ENCODE measurements around the gene SHD. TPM values are rescaled to one million over a fixed set of nuclear protein-coding genes. Genes with fewer than 3 reads are reported as not detected.

The SHD gene
- total and polyA plus RNA-seq, 7 donors, result 18.8 to 84.7 (median 68.0) TPM; not detected in 4

DNA sequence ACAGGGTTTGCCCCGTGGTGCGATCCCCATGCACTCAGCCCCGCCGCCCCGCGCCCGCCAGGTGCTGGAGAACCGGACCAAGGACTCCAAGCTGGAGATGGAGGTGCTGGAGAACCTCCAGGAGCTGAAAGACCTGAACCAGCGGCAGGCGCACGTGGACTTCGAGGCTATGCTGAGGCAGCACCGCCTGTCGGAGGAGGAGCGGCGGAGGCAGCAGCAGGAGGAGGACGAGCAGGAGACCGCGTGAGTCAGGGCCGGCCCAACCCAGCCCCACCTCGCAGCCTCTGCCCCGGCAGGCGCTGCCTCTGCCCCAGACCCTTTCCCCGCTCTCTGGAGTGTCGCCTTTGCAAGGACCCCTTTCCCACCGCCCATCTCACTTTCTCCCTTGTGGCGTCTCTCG lies 20.9 kb upstream of the SHD start:
- no peak overlapping the region for H3K4me3 ChIP-seq
- 95 to 96% methylated on average over 28 of the region's 28 CpGs for WGBS, 2 donors
- H3K4me1 ChIP-seq, result no peaks in the 10 kb centered on the region
- H3K36me3 ChIP-seq, result peaks cover 14 to 100% (median 70%) of the 10 kb centered on the region in 4 donors
- no peaks in the 10 kb centered on the region for H3K27me3 ChIP-seq
- intact Hi-C loops (cut with DNase I), result no loop called here
- TF ChIP-seq, protein P1, sequence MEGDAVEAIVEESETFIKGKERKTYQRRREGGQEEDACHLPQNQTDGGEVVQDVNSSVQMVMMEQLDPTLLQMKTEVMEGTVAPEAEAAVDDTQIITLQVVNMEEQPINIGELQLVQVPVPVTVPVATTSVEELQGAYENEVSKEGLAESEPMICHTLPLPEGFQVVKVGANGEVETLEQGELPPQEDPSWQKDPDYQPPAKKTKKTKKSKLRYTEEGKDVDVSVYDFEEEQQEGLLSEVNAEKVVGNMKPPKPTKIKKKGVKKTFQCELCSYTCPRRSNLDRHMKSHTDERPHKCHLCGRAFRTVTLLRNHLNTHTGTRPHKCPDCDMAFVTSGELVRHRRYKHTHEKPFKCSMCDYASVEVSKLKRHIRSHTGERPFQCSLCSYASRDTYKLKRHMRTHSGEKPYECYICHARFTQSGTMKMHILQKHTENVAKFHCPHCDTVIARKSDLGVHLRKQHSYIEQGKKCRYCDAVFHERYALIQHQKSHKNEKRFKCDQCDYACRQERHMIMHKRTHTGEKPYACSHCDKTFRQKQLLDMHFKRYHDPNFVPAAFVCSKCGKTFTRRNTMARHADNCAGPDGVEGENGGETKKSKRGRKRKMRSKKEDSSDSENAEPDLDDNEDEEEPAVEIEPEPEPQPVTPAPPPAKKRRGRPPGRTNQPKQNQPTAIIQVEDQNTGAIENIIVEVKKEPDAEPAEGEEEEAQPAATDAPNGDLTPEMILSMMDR (IDR thresholded peaks at IDR 0.05), result no peak
- no peak for TF ChIP-seq EP300 (IDR thresholded peaks at IDR 0.05)
- no peak for TF ChIP-seq POLR2A (IDR thresholded peaks at IDR 0.05)
- no peak for TF ChIP-seq POLR2AphosphoS5 (IDR thresholded peaks at IDR 0.05)
- no peak overlapping the region for H3K27ac ChIP-seq
- DNase-seq, result no peak
- H3K9me3 ChIP-seq, result peaks cover 0 to 3% (median 0%) of the 10 kb centered on the region in 4 donors

DNA sequence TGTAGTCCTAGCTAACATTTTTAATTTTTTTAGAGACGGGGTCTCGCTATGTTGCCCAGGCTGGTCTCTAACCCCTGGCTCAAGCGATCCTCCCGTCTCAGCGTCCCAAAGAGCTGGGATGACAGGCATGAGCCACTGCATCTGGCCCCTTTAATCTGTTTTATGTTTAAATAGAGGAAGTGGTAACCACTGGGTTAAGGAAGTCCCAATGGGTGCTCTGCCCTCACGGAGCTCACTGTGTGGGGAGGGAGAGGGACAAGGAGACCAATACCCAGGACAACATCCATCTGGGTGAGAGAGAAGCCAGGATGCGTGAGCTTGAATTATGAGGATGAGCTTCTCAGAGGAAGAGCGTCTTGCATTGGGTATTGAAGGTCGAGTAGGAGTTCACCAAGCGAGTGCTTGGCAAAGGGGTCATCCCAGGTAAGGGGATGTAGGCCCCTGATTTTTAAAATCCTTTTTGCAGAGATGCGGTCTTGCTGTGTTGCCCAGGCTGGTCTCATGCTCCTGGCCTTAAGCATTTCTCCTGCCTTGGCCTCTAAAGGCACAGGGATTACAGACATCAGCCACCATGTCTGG lies 18.4 kb upstream of the SHD start:
- Histone ChIP-seq H3K27me3 (no peaks in the 10 kb centered on the region), H3K36me3 (peaks cover 0 to 98% (median 52%) of the 10 kb centered on the region in 4 donors), H3K27ac (no peak overlapping the region), H3K4me3 (no peak overlapping the region), H3K4me1 (no peaks in the 10 kb centered on the region), H3K9me3 (peaks cover 0 to 3% (median 0%) of the 10 kb centered on the region in 4 donors)
- TF ChIP-seq, protein P1 (IDR thresholded peaks at IDR 0.05), result no peak
- TF ChIP-seq EP300 (IDR thresholded peaks at IDR 0.05), result no peak
- TF ChIP-seq POLR2A (IDR thresholded peaks at IDR 0.05), result no peak
- TF ChIP-seq POLR2AphosphoS5 (IDR thresholded peaks at IDR 0.05), result no peak
- no peak for DNase-seq
- intact Hi-C loops (cut with DNase I), result no loop called here
- WGBS, 2 donors, result 91 to 95% methylated on average over 11 of the region's 11 CpGs

DNA sequence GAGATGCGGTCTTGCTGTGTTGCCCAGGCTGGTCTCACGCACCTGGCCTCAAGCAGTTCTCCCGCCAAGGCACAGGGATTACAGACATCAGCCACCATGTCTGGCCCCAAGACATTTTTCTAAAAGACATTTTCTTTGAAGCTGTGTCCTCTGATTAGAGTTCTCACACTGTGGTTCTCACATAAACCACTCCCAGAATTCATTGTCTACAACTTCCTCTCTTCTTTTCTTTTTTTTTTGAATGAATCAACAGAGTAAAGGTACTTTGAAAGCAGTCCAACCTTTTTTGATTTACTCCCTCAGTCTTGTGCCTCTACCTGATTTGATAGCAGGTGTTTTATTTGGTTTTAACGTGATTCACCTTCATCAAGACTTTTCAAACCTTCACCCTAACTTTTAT lies 14.3 kb upstream of the SHD start:
- H3K36me3 ChIP-seq, result peaks cover 13 to 91% (median 38%) of the 10 kb centered on the region in 4 donors
- DNase-seq, result no peak
- no peaks in the 10 kb centered on the region for H3K4me1 ChIP-seq
- intact Hi-C loops (cut with DNase I), result no loop called here
- no peak overlapping the region for H3K27ac ChIP-seq
- no peak overlapping the region for H3K4me3 ChIP-seq
- TF ChIP-seq, protein P1 (IDR thresholded peaks at IDR 0.05), result no peak
- TF ChIP-seq POLR2A (IDR thresholded peaks at IDR 0.05) (no peak), EP300 (IDR thresholded peaks at IDR 0.05) (no peak), POLR2AphosphoS5 (IDR thresholded peaks at IDR 0.05) (no peak)
- no peaks in the 10 kb centered on the region for H3K9me3 ChIP-seq
- 57 to 71% methylated on average over 4 of the region's 4 CpGs for WGBS, 2 donors
- H3K27me3 ChIP-seq, result no peaks in the 10 kb centered on the region

DNA sequence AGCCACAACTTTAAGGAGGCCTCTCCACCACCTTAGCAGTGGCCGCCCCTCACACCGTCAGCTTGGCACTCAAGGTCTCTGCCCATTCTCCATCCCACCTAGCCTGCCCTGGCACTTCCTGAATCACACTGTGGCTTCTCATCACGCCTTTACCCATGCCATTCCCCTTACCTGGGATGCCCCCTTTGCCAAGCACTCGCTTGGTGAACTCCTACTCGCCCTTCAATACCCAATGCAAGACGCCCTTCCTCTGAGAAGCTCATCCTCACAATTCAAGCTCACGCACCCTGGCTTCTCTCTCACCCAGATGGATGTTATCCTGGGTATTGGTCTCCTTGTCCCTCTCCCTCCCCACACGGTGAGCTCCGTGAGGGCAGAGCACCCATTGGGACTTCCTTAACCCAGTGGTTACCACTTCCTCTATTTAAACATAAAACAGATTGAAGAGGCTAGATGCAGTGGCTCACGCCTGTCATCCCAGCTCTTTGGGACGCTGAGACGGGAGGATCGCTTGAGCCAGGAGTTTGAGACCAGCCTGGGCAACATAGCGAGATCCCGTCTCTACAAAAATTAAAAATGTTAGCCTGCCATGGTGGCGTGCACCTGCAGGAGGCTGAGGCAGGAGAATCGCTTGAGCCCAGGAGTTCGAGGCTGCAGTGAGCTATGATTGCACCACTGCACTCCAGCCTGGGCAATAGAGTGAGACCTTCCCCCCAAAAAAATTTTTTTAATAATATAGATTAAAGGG lies 12.6 kb upstream of the SHD start:
- DNase-seq, result no peak
- 89 to 92% methylated on average over 18 of the region's 18 CpGs for WGBS, 2 donors
- Histone ChIP-seq H3K27me3 (no peaks in the 10 kb centered on the region), H3K36me3 (peaks cover 13 to 90% (median 32%) of the 10 kb centered on the region in 4 donors), H3K9me3 (no peaks in the 10 kb centered on the region), H3K4me3 (no peak overlapping the region), H3K4me1 (no peaks in the 10 kb centered on the region), H3K27ac (no peak overlapping the region)
- intact Hi-C loops (cut with DNase I), result loop anchor here (2.0 kb wide), 1 partner anchor 86 kb away; no protein-coding TSS in a partner anchor
- TF ChIP-seq, protein P1 (IDR thresholded peaks at IDR 0.05), result no peak
- TF ChIP-seq POLR2A (IDR thresholded peaks at IDR 0.05) (no peak), POLR2AphosphoS5 (IDR thresholded peaks at IDR 0.05) (no peak), EP300 (IDR thresholded peaks at IDR 0.05) (no peak)
